H7 (cell line): Measurements from ENCODE around the gene MUC4. TPM values are rescaled to one million over a fixed set of nuclear protein-coding genes. Genes with fewer than 3 reads are reported as not detected.
A peak's percentile ranks its signal among the peaks of the same experiment; 100 is the strongest.
"Not testable (repeated sequence)": the region's sequence is repeated elsewhere in the genome, so short reads cannot be mapped to it uniquely, and the experiment has no call there.

Source experiments
- DNase-seq: peaks from one replicate; pipeline ENCODE4 v3.0.0; 2012
- H3K27me3 ChIP-seq: 2 replicates; pipeline ENCODE4 v1.6.0; 2011; ENCODE audit warnings: mild to moderate bottlenecking, low read length; ENCODE audit not compliant: control insufficient read depth, insufficient read depth
- H3K36me3 ChIP-seq: replicated peaks from 2 replicates; pipeline ENCODE4 v1.5.1; 2011; ENCODE audit warnings: low read length; ENCODE audit not compliant: control insufficient read depth, insufficient read depth
- H3K4me3 ChIP-seq: 2 replicates; pipeline ENCODE4 v1.5.1; 2011; ENCODE audit warnings: low read depth, mild to moderate bottlenecking, control low read depth, low read length, moderate library complexity; ENCODE audit not compliant: insufficient read depth
- total RNA-seq: library from RNA; depleted of rRNA; stranded (reverse); fragments of >200 nt; shearing (Covaris generic); gene quantifications from 2 replicates; pipeline ENCODE4 v1.2.3, GENCODE V29; 2014

MUC4 gene
- total RNA-seq, 1 experiment from 2014 or later = 3.5 TPM

DNA sequence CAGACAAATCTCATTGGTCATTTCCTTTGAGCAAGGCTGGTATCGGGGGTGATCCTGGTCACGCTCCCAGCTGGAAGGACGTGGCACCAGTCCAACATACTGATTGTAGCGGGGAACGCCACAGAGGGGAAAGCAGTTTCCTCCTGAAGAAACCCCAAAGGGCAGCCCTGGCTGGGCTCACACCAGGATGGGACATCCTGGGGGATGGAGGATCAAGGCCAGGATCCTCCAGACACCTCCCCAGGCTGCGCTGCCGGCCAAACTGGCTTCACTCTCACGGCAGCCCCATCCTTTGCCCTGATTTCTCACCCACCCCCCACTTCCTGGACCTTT lies 54.3 kb downstream of the MUC4 start:
- DNase-seq = peak; percentile 54

DNA sequence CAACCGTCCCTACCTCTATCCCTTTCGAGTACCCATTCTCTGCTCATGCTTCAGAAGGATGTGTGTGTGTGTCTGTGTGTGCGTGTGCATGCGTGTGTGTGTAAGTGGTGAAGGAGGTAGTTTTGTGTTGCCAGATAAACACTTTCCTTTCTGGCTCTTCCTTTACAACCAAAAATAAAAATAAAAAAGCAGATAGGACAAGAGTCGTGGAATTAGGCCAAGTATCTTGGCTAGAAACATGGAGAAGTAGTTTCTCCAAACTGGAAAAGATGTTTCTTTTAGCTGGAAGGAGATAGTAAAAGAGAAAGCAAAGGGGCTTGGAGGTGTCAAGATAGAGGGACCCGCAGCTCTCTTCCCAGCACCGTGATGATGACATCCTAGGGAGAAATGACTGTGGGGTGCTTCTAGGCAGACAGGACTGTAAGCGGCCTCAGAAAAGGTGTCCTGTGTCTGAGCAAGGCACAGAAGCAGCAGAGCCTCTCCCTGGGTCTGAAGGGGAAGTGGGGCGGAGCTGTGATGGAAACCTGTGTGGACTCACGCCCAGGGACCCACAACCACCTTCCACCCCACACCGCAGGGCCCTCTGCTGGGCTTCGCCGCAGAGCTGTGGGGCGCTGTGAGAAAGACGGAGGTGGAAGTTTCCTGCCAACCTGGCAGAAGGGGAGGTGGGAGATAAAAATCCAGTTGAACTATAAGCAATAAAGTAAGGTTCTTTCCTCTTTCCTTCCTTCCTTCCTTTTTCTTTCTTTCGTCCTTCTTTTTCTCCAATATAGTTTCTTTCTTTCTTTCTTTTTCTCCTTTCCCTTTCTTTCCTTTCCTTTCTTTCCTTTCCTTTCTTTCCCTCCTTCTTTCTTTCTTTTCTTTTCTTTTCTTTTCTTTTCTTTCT lies 55.7 kb downstream of the MUC4 start:
- DNase-seq = peak; percentile 54
- Histone ChIP-seq H3K4me3 (no peak overlapping the region), H3K36me3 (no peaks in the 10 kb centered on the region), H3K27me3 (no peaks in the 10 kb centered on the region)

More for the DNA sequence above, 54.3 kb downstream of the MUC4 start:
- H3K36me3 ChIP-seq = no peaks in the 10 kb centered on the region
- H3K27me3 ChIP-seq = no peaks in the 10 kb centered on the region
- no peak overlapping the region for H3K4me3 ChIP-seq

GRCh38 chr3:195755391-195755790 lies 56.3 kb downstream of the MUC4 start:
- H3K4me3 ChIP-seq = no peak overlapping the region
- DNase-seq = peak; percentile 51

GRCh38 chr3:195754906-195755305 lies 56.8 kb downstream of the MUC4 start:
- Histone ChIP-seq H3K4me3 (no peak overlapping the region), H3K27me3 (no peaks in the 10 kb centered on the region), H3K36me3 (no peaks in the 10 kb centered on the region)
- DNase-seq = no peak

More at GRCh38 chr3:195755391-195755790, 56.3 kb downstream of the MUC4 start:
- H3K36me3 ChIP-seq = no peaks in the 10 kb centered on the region
- no peaks in the 10 kb centered on the region for H3K27me3 ChIP-seq

GRCh38 chr3:195754141-195754540 lies 57.6 kb downstream of the MUC4 start:
- peak; percentile 64 for DNase-seq
- no peaks in the 10 kb centered on the region for H3K36me3 ChIP-seq
- H3K27me3 ChIP-seq = no peaks in the 10 kb centered on the region
- no peak overlapping the region for H3K4me3 ChIP-seq

GRCh38 chr3:195753581-195753980 lies 58.1 kb downstream of the MUC4 start:
- Histone ChIP-seq H3K36me3 (no peaks in the 10 kb centered on the region), H3K4me3 (no peak overlapping the region), H3K27me3 (0 out of 2 replicates have a peak, but pooled peaks cover 2% of the 10 kb centered on the region)
- peak; percentile 52 for DNase-seq

DNA sequence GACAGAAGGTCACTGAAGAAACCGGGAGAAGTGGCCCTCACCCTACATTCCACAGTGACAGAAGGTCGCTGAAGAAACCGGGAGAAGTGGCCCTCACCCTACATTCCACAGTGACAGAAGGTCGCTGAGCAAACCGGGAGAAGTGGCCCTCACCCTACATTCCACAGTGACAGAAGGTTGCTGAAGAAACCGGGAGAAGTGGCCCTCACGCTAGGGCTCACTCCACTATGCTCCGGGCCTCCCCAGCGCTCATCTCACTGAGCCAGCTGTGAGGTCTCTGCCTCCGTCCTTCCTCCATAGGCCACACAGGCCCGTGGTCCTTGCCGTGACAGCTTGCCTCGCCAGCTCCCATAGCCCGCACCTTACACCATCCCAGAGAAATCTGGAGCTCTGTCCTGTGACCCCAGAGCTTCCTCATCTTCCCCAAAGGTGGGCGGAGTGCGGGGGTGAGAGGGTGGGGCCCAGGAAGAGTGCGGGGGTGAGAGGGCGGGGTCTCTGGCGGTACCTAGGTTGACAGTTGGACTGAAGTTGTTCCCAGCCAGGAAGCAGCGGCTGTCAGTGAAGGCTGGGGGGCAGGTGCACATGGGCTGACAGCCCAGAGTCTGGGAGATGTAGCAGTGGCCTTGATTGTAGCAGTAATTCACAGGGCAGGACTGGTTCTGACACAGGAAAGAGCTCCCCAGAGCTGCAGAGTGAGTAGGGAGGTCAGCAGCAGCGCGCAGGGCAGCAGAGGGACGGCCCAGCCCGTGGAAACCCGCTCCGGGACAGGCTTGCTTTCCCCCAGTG lies 59.0 kb downstream of the MUC4 start:
- peaks cover 6% of the 10 kb centered on the region; the same call in 1 of the 2 replicates for H3K27me3 ChIP-seq
- no peaks in the 10 kb centered on the region for H3K36me3 ChIP-seq
- DNase-seq = peak; percentile 73
- no peak overlapping the region for H3K4me3 ChIP-seq

DNA sequence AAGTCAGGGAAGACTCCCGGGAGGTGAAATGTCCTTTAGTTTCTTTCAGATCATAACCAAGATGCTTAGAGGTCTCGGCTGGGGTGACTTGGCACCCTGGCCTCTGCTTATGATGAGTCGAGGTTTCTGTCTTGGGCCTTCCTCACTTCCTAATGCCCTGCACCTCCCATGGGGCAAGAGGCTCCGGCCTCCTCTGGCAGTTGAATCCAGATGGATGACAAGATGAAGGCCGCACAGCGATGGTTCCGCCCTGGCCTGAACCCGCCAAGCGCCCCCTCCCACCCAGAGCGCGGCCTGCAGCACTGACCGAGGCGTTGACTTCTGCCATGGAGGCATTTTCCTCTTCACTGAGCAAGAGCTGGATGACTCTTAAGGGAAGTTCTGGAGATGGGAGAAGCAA lies 59.7 kb downstream of the MUC4 start:
- no peak overlapping the region for H3K4me3 ChIP-seq
- no peaks in the 10 kb centered on the region for H3K36me3 ChIP-seq
- peak; percentile 34 for DNase-seq
- peaks cover 9% of the 10 kb centered on the region for H3K27me3 ChIP-seq

GRCh38 chr3:195751560-195751959 lies 60.2 kb downstream of the MUC4 start:
- Histone ChIP-seq H3K27me3 (peaks cover 14% of the 10 kb centered on the region), H3K36me3 (no peaks in the 10 kb centered on the region), H3K4me3 (no peak overlapping the region)
- peak; percentile 21 for DNase-seq

- Histone ChIP-seq H3K36me3 (no peaks in the 10 kb centered on the region), H3K4me3 (no peak overlapping the region), H3K27me3 (peaks cover 16% of the 10 kb centered on the region)
- peak; percentile 31 for DNase-seq
Observed at GRCh38 chr3:195750797-195751520, 60.8 kb downstream of the MUC4 start.

GRCh38 chr3:195749101-195749500 lies 62.6 kb downstream of the MUC4 start:
- H3K27me3 ChIP-seq = peaks cover 19% of the 10 kb centered on the region
- not testable (repeated sequence) for H3K4me3 ChIP-seq, DNase-seq, H3K36me3 ChIP-seq

DNA sequence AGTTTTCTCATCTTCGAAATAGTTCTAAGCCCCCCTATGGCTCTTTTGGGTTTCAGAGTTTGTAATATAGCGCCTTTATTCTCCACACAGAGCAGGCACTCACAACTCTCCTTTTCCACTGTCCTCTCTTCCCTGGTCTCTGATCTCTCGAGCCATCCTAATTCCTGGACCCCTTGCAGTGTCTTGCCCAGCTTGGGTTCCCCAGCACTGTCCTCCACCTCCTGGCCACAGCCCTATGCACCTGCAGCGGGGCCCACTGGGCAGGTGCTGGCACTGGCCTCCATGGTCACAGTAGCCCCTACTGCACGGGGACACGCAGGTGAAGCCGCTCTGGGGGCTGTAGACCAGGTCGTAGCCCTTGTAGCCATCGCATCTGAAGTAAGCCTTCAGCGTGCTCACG lies 63.1 kb downstream of the MUC4 start:
- H3K27me3 ChIP-seq = peaks cover 19% of the 10 kb centered on the region
- H3K36me3 ChIP-seq = no peaks in the 10 kb centered on the region
- peak; percentile 60 for DNase-seq
- H3K4me3 ChIP-seq = no peak overlapping the region

DNA sequence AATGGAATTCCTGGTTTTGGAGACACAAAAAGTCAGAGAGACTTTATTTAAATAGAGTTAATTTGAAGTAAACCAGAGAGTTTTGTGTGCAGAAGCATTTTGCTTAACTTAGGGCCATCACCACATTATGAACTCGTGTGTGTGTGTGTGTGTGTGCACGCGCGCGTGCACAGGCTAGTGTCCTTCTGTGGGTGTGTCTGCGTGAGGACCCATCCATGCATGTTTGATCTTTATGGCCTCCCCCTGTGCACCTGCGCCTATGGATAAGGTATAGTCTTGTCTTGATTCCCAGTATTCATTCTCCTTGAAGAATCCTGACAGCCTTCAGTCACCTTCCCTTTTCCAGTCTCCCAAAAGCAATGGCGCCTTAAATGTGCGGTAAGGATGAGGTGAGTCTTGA lies 65.0 kb downstream of the MUC4 start:
- peaks cover 19% of the 10 kb centered on the region for H3K27me3 ChIP-seq
- DNase-seq = no peak
- H3K4me3 ChIP-seq = no peak overlapping the region
- H3K36me3 ChIP-seq = no peaks in the 10 kb centered on the region

DNA sequence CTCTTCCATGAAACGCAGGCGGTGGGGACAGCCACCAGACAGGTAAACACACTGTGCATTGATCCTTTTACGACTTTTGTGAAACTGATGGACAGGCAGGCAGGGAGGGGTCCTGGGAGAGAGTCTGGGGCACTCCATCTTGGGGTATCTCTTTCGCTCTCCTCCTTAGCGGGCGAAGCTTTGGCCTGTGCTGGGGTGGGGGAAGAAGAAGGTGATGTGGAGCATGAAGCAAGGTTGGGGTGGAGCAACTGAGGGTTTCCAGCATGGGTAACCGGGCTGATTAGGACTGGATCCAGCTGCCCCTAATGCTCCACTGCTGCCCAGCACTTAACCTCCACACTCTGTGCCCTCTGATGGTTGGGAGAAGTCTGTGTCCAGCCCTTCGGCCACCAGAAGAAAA lies 65.4 kb downstream of the MUC4 start:
- Histone ChIP-seq H3K27me3 (peaks cover 19% of the 10 kb centered on the region), H3K36me3 (no peaks in the 10 kb centered on the region), H3K4me3 (no peak overlapping the region)
- peak; percentile 42 for DNase-seq
